ENCODE data around the gene FGF19.

DNA sequence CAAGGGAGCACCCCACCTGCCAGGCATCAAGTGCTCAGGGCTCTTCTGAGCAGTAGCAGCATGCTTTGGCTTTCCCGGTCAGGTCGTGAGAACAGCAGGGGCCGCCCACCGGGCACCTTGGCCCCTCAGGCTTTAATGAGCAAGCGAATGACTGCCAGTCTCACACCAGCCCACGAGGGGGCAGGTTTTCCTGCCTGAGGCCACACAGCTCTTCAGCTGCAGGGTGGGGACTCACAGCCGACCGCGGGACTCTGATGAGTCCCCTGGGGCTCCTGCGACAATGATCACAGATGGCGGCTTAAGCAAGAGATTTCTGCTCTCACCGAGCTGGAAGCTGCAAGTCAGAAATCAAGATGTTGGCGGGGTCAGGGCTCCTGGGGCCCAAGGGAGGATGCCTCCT is 14.3 kb upstream of the FGF19 start:
- TF ChIP-seq CREB1 (CRISPR knock-in tag; IDR thresholded peaks at IDR 0.05) (no peak), NFYB (CRISPR knock-in tag; conservative IDR thresholded peaks at IDR 0.05; ENCODE audit: low read depth) (no peak), NR2C2 (CRISPR knock-in tag; IDR thresholded peaks at IDR 0.05) (no peak), FOXJ3 (CRISPR knock-in tag; IDR thresholded peaks at IDR 0.05; ENCODE audit: borderline replicate concordance) (no peak), ESRRA (CRISPR knock-in tag; IDR thresholded peaks at IDR 0.05; ENCODE audit: borderline replicate concordance) (no peak), NR3C1 (CRISPR knock-in tag; conservative IDR thresholded peaks at IDR 0.05; ENCODE audit: low read depth) (no peak), ZNF121 (CRISPR knock-in tag; IDR thresholded peaks at IDR 0.05) (no peak), NFE2L1 (CRISPR knock-in tag; IDR thresholded peaks at IDR 0.05) (no peak), ZNF416 (CRISPR knock-in tag; IDR thresholded peaks at IDR 0.05) (no peak)
- TF ChIP-seq, protein P1, sequence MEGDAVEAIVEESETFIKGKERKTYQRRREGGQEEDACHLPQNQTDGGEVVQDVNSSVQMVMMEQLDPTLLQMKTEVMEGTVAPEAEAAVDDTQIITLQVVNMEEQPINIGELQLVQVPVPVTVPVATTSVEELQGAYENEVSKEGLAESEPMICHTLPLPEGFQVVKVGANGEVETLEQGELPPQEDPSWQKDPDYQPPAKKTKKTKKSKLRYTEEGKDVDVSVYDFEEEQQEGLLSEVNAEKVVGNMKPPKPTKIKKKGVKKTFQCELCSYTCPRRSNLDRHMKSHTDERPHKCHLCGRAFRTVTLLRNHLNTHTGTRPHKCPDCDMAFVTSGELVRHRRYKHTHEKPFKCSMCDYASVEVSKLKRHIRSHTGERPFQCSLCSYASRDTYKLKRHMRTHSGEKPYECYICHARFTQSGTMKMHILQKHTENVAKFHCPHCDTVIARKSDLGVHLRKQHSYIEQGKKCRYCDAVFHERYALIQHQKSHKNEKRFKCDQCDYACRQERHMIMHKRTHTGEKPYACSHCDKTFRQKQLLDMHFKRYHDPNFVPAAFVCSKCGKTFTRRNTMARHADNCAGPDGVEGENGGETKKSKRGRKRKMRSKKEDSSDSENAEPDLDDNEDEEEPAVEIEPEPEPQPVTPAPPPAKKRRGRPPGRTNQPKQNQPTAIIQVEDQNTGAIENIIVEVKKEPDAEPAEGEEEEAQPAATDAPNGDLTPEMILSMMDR (IDR thresholded peaks at IDR 0.05): peak; percentile 75
- TF ChIP-seq, protein P2, sequence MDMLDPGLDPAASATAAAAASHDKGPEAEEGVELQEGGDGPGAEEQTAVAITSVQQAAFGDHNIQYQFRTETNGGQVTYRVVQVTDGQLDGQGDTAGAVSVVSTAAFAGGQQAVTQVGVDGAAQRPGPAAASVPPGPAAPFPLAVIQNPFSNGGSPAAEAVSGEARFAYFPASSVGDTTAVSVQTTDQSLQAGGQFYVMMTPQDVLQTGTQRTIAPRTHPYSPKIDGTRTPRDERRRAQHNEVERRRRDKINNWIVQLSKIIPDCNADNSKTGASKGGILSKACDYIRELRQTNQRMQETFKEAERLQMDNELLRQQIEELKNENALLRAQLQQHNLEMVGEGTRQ (CRISPR knock-in tag; IDR thresholded peaks at IDR 0.05): no peak
- TF ChIP-seq, protein P3, sequence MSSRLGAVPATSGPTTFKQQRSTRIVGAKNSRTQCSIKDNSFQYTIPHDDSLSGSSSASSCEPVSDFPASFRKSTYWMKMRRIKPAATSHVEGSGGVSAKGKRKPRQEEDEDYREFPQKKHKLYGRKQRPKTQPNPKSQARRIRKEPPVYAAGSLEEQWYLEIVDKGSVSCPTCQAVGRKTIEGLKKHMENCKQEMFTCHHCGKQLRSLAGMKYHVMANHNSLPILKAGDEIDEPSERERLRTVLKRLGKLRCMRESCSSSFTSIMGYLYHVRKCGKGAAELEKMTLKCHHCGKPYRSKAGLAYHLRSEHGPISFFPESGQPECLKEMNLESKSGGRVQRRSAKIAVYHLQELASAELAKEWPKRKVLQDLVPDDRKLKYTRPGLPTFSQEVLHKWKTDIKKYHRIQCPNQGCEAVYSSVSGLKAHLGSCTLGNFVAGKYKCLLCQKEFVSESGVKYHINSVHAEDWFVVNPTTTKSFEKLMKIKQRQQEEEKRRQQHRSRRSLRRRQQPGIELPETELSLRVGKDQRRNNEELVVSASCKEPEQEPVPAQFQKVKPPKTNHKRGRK (CRISPR knock-in tag; IDR thresholded peaks at IDR 0.05; ENCODE audit: borderline replicate concordance): no peak

Measured in WTC11 (cell line).